ENCODE data around the gene CDH18.

Gene CDH18

DNA sequence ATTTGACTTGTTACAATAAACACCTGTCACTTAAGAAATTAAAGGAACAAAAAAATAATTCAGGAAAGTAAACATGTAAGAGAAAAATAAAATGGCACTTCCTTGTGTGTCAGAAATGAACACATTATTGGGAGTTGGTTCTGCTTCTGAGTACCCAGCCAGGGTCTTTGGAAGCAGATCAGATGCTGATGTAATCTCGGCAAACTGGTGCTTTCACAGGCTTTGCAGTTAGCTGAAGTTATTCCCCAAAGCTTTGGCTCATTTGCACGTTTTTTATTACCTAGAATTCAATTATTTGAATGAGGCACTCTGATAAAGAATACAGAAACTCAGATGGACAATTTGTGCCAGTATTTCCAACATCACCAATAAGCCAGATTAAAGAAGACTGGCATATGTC is 10.9 kb downstream of the CDH18 start (continued):
- TF ChIP-seq, protein P1, sequence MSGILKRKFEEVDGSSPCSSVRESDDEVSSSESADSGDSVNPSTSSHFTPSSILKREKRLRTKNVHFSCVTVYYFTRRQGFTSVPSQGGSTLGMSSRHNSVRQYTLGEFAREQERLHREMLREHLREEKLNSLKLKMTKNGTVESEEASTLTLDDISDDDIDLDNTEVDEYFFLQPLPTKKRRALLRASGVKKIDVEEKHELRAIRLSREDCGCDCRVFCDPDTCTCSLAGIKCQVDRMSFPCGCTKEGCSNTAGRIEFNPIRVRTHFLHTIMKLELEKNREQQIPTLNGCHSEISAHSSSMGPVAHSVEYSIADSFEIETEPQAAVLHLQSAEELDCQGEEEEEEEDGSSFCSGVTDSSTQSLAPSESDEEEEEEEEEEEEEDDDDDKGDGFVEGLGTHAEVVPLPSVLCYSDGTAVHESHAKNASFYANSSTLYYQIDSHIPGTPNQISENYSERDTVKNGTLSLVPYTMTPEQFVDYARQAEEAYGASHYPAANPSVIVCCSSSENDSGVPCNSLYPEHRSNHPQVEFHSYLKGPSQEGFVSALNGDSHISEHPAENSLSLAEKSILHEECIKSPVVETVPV (CRISPR knock-in tag; IDR thresholded peaks at IDR 0.05): no peak
- TF ChIP-seq, protein P2, sequence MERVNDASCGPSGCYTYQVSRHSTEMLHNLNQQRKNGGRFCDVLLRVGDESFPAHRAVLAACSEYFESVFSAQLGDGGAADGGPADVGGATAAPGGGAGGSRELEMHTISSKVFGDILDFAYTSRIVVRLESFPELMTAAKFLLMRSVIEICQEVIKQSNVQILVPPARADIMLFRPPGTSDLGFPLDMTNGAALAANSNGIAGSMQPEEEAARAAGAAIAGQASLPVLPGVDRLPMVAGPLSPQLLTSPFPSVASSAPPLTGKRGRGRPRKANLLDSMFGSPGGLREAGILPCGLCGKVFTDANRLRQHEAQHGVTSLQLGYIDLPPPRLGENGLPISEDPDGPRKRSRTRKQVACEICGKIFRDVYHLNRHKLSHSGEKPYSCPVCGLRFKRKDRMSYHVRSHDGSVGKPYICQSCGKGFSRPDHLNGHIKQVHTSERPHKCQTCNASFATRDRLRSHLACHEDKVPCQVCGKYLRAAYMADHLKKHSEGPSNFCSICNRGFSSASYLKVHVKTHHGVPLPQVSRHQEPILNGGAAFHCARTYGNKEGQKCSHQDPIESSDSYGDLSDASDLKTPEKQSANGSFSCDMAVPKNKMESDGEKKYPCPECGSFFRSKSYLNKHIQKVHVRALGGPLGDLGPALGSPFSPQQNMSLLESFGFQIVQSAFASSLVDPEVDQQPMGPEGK (CRISPR knock-in tag; IDR thresholded peaks at IDR 0.05; ENCODE audit: borderline replicate concordance): no peak

DNA sequence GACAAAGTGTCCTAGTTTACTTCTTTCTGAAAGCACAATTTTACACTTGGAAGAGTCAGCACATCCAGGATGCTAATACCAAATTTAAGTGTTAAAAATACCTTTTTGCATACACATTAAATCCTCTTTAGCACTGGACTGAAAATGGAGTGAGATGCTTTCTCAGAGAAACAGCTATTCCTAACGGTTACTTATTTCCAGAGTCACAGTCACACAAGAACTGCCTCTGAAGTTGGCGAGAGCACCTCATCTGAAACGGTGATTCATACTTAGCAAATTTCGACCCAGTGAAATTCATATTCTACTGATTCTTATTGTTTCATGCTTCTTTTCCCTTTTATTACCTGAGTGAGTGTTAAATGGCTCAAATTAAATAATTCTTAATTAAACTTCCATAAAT is 12.2 kb downstream of the CDH18 start:
- ATAC-seq: 0 out of 3 replicates have a peak, but pooled peaks have one; percentile 34
- TF ChIP-seq TOX (CRISPR knock-in tag; IDR thresholded peaks at IDR 0.05; ENCODE audit: borderline replicate concordance) (no peak), ZNF565 (CRISPR knock-in tag; conservative IDR thresholded peaks at IDR 0.05; ENCODE audit: low read depth) (no peak), TCF4 (CRISPR knock-in tag; IDR thresholded peaks at IDR 0.05; ENCODE audit: borderline replicate concordance) (no peak), ISL1 (CRISPR knock-in tag; IDR thresholded peaks at IDR 0.05) (no peak), ZFP3 (CRISPR knock-in tag; IDR thresholded peaks at IDR 0.05) (no peak), ARNTL (CRISPR knock-in tag; IDR thresholded peaks at IDR 0.05; ENCODE audit: borderline replicate concordance, low read depth) (no peak), BACH2 (CRISPR knock-in tag; IDR thresholded peaks at IDR 0.05; ENCODE audit: borderline replicate concordance) (no peak), OSR1 (CRISPR knock-in tag; IDR thresholded peaks at IDR 0.05) (no peak), PPARA (CRISPR knock-in tag; IDR thresholded peaks at IDR 0.05; ENCODE audit: borderline replicate concordance) (no peak), ZNF8 (CRISPR knock-in tag; IDR thresholded peaks at IDR 0.05) (no peak)
- TF ChIP-seq, protein P1 (CRISPR knock-in tag; IDR thresholded peaks at IDR 0.05): no peak
- TF ChIP-seq, protein P3, sequence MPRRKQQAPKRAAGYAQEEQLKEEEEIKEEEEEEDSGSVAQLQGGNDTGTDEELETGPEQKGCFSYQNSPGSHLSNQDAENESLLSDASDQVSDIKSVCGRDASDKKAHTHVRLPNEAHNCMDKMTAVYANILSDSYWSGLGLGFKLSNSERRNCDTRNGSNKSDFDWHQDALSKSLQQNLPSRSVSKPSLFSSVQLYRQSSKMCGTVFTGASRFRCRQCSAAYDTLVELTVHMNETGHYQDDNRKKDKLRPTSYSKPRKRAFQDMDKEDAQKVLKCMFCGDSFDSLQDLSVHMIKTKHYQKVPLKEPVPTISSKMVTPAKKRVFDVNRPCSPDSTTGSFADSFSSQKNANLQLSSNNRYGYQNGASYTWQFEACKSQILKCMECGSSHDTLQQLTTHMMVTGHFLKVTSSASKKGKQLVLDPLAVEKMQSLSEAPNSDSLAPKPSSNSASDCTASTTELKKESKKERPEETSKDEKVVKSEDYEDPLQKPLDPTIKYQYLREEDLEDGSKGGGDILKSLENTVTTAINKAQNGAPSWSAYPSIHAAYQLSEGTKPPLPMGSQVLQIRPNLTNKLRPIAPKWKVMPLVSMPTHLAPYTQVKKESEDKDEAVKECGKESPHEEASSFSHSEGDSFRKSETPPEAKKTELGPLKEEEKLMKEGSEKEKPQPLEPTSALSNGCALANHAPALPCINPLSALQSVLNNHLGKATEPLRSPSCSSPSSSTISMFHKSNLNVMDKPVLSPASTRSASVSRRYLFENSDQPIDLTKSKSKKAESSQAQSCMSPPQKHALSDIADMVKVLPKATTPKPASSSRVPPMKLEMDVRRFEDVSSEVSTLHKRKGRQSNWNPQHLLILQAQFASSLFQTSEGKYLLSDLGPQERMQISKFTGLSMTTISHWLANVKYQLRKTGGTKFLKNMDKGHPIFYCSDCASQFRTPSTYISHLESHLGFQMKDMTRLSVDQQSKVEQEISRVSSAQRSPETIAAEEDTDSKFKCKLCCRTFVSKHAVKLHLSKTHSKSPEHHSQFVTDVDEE (CRISPR knock-in tag; IDR thresholded peaks at IDR 0.05): no peak
- TF ChIP-seq, protein P4, sequence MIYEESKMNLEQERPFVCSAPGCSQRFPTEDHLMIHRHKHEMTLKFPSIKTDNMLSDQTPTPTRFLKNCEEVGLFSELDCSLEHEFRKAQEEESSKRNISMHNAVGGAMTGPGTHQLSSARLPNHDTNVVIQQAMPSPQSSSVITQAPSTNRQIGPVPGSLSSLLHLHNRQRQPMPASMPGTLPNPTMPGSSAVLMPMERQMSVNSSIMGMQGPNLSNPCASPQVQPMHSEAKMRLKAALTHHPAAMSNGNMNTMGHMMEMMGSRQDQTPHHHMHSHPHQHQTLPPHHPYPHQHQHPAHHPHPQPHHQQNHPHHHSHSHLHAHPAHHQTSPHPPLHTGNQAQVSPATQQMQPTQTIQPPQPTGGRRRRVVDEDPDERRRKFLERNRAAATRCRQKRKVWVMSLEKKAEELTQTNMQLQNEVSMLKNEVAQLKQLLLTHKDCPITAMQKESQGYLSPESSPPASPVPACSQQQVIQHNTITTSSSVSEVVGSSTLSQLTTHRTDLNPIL (CRISPR knock-in tag; IDR thresholded peaks at IDR 0.05; ENCODE audit: low read depth): no peak
- TF ChIP-seq, protein P2 (CRISPR knock-in tag; IDR thresholded peaks at IDR 0.05; ENCODE audit: borderline replicate concordance): no peak
- TF ChIP-seq, protein P5, sequence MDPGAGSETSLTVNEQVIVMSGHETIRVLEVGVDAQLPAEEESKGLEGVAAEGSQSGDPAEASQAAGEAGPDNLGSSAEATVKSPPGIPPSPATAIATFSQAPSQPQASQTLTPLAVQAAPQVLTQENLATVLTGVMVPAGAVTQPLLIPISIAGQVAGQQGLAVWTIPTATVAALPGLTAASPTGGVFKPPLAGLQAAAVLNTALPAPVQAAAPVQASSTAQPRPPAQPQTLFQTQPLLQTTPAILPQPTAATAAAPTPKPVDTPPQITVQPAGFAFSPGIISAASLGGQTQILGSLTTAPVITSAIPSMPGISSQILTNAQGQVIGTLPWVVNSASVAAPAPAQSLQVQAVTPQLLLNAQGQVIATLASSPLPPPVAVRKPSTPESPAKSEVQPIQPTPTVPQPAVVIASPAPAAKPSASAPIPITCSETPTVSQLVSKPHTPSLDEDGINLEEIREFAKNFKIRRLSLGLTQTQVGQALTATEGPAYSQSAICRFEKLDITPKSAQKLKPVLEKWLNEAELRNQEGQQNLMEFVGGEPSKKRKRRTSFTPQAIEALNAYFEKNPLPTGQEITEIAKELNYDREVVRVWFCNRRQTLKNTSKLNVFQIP (CRISPR knock-in tag; IDR thresholded peaks at IDR 0.05; ENCODE audit: borderline replicate concordance, low read depth): no peak

DNA sequence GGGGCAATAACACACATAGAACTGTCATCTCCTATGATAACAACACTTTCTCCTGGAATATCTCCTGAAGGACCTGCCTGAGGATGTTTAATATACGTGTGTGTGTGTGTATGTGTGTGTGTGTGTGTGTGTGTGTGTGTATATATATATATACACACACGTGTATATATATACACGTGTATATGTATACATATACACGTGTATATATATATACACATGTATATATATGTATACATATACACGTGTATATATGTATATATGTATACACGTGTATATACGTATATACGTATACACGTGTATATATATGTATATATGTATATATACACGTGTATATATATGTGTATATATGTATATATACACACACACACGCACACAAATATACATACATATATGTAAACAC is 27.5 kb downstream of the CDH18 start:
- TF ChIP-seq SNAI2 (CRISPR knock-in tag; IDR thresholded peaks at IDR 0.05) (no peak), ZFP3 (CRISPR knock-in tag; IDR thresholded peaks at IDR 0.05) (no peak)
- no peak for ATAC-seq

Measured in SK-N-SH treated with all-trans-retinoic acid at 6 μM for 48 hours (cell line).